ENCODE results near the gene ORM1. TPM values are rescaled to one million over a fixed set of nuclear protein-coding genes. Genes with fewer than 3 reads are reported as not detected.

The ORM1 gene
- total and polyA plus RNA-seq, 7 experiments from 2014 or later, result 0.29 TPM; not detected in 6

- peaks cover 0 to 5% (median 0%) of the 10 kb centered on the region in 7 donors for H3K4me1 Mint-ChIP-seq
- POLR2A ChIA-PET, result no interaction called here
These were observed 30.9 kb upstream of the ORM1 start for GRCh38 chr9:114291886-114292590.

GRCh38 chr9:114294664-114295063 lies 28.2 kb upstream of the ORM1 start:
- Histone ChIP-seq H3K9me3 (ENCODE audit: control insufficient read depth in 2 of 3, low read length in 3 of 3) (peaks cover 0 to 4% (median 0%) of the 10 kb centered on the region in 3 experiments), H3K27me3 (ENCODE audit: control insufficient read depth in 2 of 2, insufficient read depth in 2 of 2, low read length in 2 of 2) (no peaks in the 10 kb centered on the region), H3K4me1 (ENCODE audit: control insufficient read depth in 2 of 2, insufficient read depth in 2 of 2, low read length in 2 of 2) (no peaks in the 10 kb centered on the region), H3K27ac (ENCODE audit: low read depth, low read length) (no peak overlapping the region), H3K36me3 (ENCODE audit: control insufficient read depth in 2 of 3, insufficient read depth in 3 of 3, low read length in 3 of 3) (no peaks in the 10 kb centered on the region), H3K4me3 (ENCODE audit: low read length) (no peak overlapping the region)
- H3K27me3 Mint-ChIP-seq, result peaks cover 5 to 10% (median 7%) of the 10 kb centered on the region in 5 donors
- peaks cover 0 to 5% (median 0%) of the 10 kb centered on the region in 7 donors for H3K4me1 Mint-ChIP-seq
- H3K27ac Mint-ChIP-seq, result no peak overlapping the region
- POLR2A ChIA-PET, result no interaction called here
- H3K36me3 Mint-ChIP-seq, result peaks cover 3 to 14% (median 9%) of the 10 kb centered on the region in 5 donors
- intact Hi-C loops (cut with micrococcal nuclease), result no loop called here
- no peak for DNase-seq
- CTCF ChIA-PET, result no interaction called here
- ATAC-seq, result no peak
- peaks cover 0 to 38% (median 10%) of the 10 kb centered on the region in 11 donors for H3K9me3 Mint-ChIP-seq
- no peak overlapping the region for H3K4me3 Mint-ChIP-seq

More at GRCh38 chr9:114291886-114292590, 30.9 kb upstream of the ORM1 start:
- Histone ChIP-seq H3K4me1 (ENCODE audit: control insufficient read depth in 2 of 2, insufficient read depth in 2 of 2, low read length in 2 of 2) (no peaks in the 10 kb centered on the region), H3K4me3 (ENCODE audit: low read length) (no peak overlapping the region), H3K27ac (ENCODE audit: low read depth, low read length) (no peak overlapping the region), H3K36me3 (ENCODE audit: control insufficient read depth in 2 of 3, insufficient read depth in 3 of 3, low read length in 3 of 3) (no peaks in the 10 kb centered on the region), H3K9me3 (ENCODE audit: control insufficient read depth in 2 of 3, low read length in 3 of 3) (peaks cover 0 to 4% (median 0%) of the 10 kb centered on the region in 3 experiments), H3K27me3 (ENCODE audit: control insufficient read depth in 2 of 2, insufficient read depth in 2 of 2, low read length in 2 of 2) (no peaks in the 10 kb centered on the region)
- Mint-ChIP-seq H3K27ac (no peak overlapping the region), H3K27me3 (peaks cover 2 to 10% (median 5%) of the 10 kb centered on the region in 5 donors), H3K4me3 (no peak overlapping the region), H3K9me3 (peaks cover 0 to 37% (median 10%) of the 10 kb centered on the region in 11 donors), H3K36me3 (peaks cover 3 to 14% (median 9%) of the 10 kb centered on the region in 5 donors)
- no peak for ATAC-seq
- CTCF ChIA-PET, result interaction anchor here (1.9 to 2.6 kb wide), 3 partner anchors 137 to 210 kb away, joined by 5 to 22 read pairs (median 6); no protein-coding TSS in a partner anchor
- intact Hi-C loops (cut with micrococcal nuclease), result loop anchor here (1.0 kb wide), 3 partner anchors 137 to 210 kb away; partner anchors contain the start of gene COL27A1 (in 2 of the 2)
- DNase-seq, result no peak

- Mint-ChIP-seq H3K4me3 (no peak overlapping the region), H3K27me3 (peaks cover 0 to 7% (median 4%) of the 10 kb centered on the region in 5 donors), H3K4me1 (no peaks in the 10 kb centered on the region), H3K36me3 (peaks cover 3 to 14% (median 9%) of the 10 kb centered on the region in 5 donors), H3K27ac (no peak overlapping the region), H3K9me3 (peaks cover 0 to 38% (median 10%) of the 10 kb centered on the region in 11 donors)
- intact Hi-C loops (cut with micrococcal nuclease), result no loop called here
- DNase-seq (no peak), ATAC-seq (no peak)
- Histone ChIP-seq H3K4me3 (ENCODE audit: low read length) (no peak overlapping the region), H3K4me1 (ENCODE audit: control insufficient read depth in 2 of 2, insufficient read depth in 2 of 2, low read length in 2 of 2) (no peaks in the 10 kb centered on the region), H3K27ac (ENCODE audit: low read depth, low read length) (no peak overlapping the region), H3K9me3 (ENCODE audit: control insufficient read depth in 2 of 3, low read length in 3 of 3) (peaks cover 0 to 4% (median 0%) of the 10 kb centered on the region in 3 experiments), H3K36me3 (ENCODE audit: control insufficient read depth in 2 of 3, insufficient read depth in 3 of 3, low read length in 3 of 3) (no peaks in the 10 kb centered on the region), H3K27me3 (ENCODE audit: control insufficient read depth in 2 of 2, insufficient read depth in 2 of 2, low read length in 2 of 2) (no peaks in the 10 kb centered on the region)
- POLR2A ChIA-PET, result no interaction called here
- CTCF ChIA-PET, result no interaction called here
These were observed 26.6 kb upstream of the ORM1 start for GRCh38 chr9:114296338-114296737.

- Histone ChIP-seq H3K4me1 (ENCODE audit: control insufficient read depth in 2 of 2, insufficient read depth in 2 of 2, low read length in 2 of 2) (no peaks in the 10 kb centered on the region), H3K4me3 (ENCODE audit: low read length) (no peak overlapping the region), H3K27ac (ENCODE audit: low read depth, low read length) (no peak overlapping the region), H3K9me3 (ENCODE audit: control insufficient read depth in 2 of 3, low read length in 3 of 3) (peaks cover 0 to 3% (median 0%) of the 10 kb centered on the region in 3 experiments), H3K27me3 (ENCODE audit: control insufficient read depth in 2 of 2, insufficient read depth in 2 of 2, low read length in 2 of 2) (no peaks in the 10 kb centered on the region), H3K36me3 (ENCODE audit: control insufficient read depth in 2 of 3, insufficient read depth in 3 of 3, low read length in 3 of 3) (no peaks in the 10 kb centered on the region)
- no peak for ATAC-seq
- no peak overlapping the region for H3K4me3 Mint-ChIP-seq
- peaks cover 0 to 5% (median 3%) of the 10 kb centered on the region in 5 donors for H3K27me3 Mint-ChIP-seq
- no peak overlapping the region for H3K27ac Mint-ChIP-seq
- H3K36me3 Mint-ChIP-seq, result peaks cover 2 to 11% (median 8%) of the 10 kb centered on the region in 5 donors
- CTCF ChIA-PET, result no interaction called here
- POLR2A ChIA-PET, result no interaction called here
- DNase-seq, result peak in 1 of 9 donors; percentile 7
- intact Hi-C loops (cut with micrococcal nuclease), result no loop called here
- peaks cover 0 to 4% (median 0%) of the 10 kb centered on the region in 7 donors for H3K4me1 Mint-ChIP-seq
- H3K9me3 Mint-ChIP-seq, result peaks cover 0 to 26% (median 9%) of the 10 kb centered on the region in 11 donors
These were observed 23.4 kb upstream of the ORM1 start for GRCh38 chr9:114299286-114300152.

GRCh38 chr9:114300153-114300845 lies 22.6 kb upstream of the ORM1 start:
- no peak overlapping the region for H3K4me3 Mint-ChIP-seq
- DNase-seq (peak in 1 of 9 donors; percentile 16), ATAC-seq (no peak)
- peaks cover 0 to 18% (median 3%) of the 10 kb centered on the region in 11 donors for H3K9me3 Mint-ChIP-seq
- no peak overlapping the region for H3K27ac Mint-ChIP-seq
- H3K27ac ChIP-seq (ENCODE audit: low read depth, low read length), result no peak overlapping the region
- ChIA-PET POLR2A (no interaction called here), CTCF (no interaction called here)
- H3K4me1 Mint-ChIP-seq, result peaks cover 0 to 6% (median 0%) of the 10 kb centered on the region in 7 donors
- intact Hi-C loops (cut with micrococcal nuclease), result no loop called here
- no peak overlapping the region for H3K4me3 ChIP-seq (ENCODE audit: low read length)
- H3K27me3 ChIP-seq (ENCODE audit: control insufficient read depth in 2 of 2, insufficient read depth in 2 of 2, low read length in 2 of 2), result no peaks in the 10 kb centered on the region
- H3K4me1 ChIP-seq (ENCODE audit: control insufficient read depth in 2 of 2, insufficient read depth in 2 of 2, low read length in 2 of 2), result no peaks in the 10 kb centered on the region
- peaks cover 0 to 7% (median 0%) of the 10 kb centered on the region in 5 donors for H3K36me3 Mint-ChIP-seq
- peaks cover 0 to 5% (median 3%) of the 10 kb centered on the region in 5 donors for H3K27me3 Mint-ChIP-seq
- H3K36me3 ChIP-seq (ENCODE audit: control insufficient read depth in 2 of 3, insufficient read depth in 3 of 3, low read length in 3 of 3), result no peaks in the 10 kb centered on the region
- H3K9me3 ChIP-seq (ENCODE audit: control insufficient read depth in 2 of 3, low read length in 3 of 3), result no peaks in the 10 kb centered on the region
